H1 (cell line): ENCODE measurements around the gene SLC9A7. TPM values are rescaled to one million over a fixed set of nuclear protein-coding genes. Genes with fewer than 3 reads are reported as not detected.

Experiments used
- CTCF ChIA-PET: fragments of 300-600 bp; sonication (Branson Sonifier 250); formaldehyde crosslinking; loops from one replicate; lab custom pipeline; 2021; ENCODE audit not compliant: partially characterized antibody; lab: Charles Lee
- POLR2A ChIA-PET: fragments of 300-600 bp; sonication (Branson Sonifier 250); formaldehyde crosslinking; loops from one replicate; lab custom pipeline; 2021; ENCODE audit warnings: inconsistent platforms; ENCODE audit not compliant: partially characterized antibody; lab: Charles Lee
- DNase-seq, 2 experiments: peaks; one replicate each; pipeline versions ENCODE4 v3.0.0 to v3.0.0-alpha.2; 2010 to 2022; ENCODE audit warnings: low spot score in 2 of 2, low read depth in 1 of 2, mixed read lengths in 1 of 2
- FAIRE-seq: peaks from 2 replicates; lab custom pipeline; 2011; peaks lifted over from hg19 to GRCh38; lab: Jason Lieb, UNC
- H2AFZ ChIP-seq: 2 replicates; pipeline ENCODE4 v1.8.1; 2012; ENCODE audit warnings: low read length, inconsistent platforms
- H2AK5ac ChIP-seq: 2 replicates; pipeline ENCODE4 v1.6.1; 2013; ENCODE audit warnings: low read depth, low read length
- H2BK120ac ChIP-seq: replicated peaks from 2 replicates; pipeline ENCODE3; 2013; ENCODE audit warnings: low read depth, low read length, inconsistent platforms
- H2BK12ac ChIP-seq: 2 replicates; pipeline ENCODE4 v1.6.1; 2013; ENCODE audit warnings: low read depth, low read length
- H2BK15ac ChIP-seq: 2 replicates; pipeline ENCODE4 v1.6.1; 2013; ENCODE audit warnings: low read length
- H2BK20ac ChIP-seq: 2 replicates; pipeline ENCODE4 v1.6.1; 2013; ENCODE audit warnings: low read length
- H2BK5ac ChIP-seq: 2 replicates; pipeline ENCODE4 v1.6.1; 2013; ENCODE audit warnings: low read depth, low read length
- H3K14ac ChIP-seq: 2 replicates; pipeline ENCODE4 v1.6.1; 2013; ENCODE audit warnings: inconsistent platforms; ENCODE audit not compliant: insufficient read length
- H3K18ac ChIP-seq: 2 replicates; pipeline ENCODE4 v1.6.1; 2013; ENCODE audit warnings: low read length; ENCODE audit errors: extremely low read depth
- H3K23ac ChIP-seq: 2 replicates; pipeline ENCODE4 v1.6.1; 2013; ENCODE audit warnings: inconsistent platforms; ENCODE audit not compliant: insufficient read length
- H3K23me2 ChIP-seq: 2 replicates; pipeline ENCODE4 v1.6.1; 2013; ENCODE audit warnings: low read depth, low read length
- H3K27ac ChIP-seq: 2 replicates; pipeline ENCODE4 v1.6.1; 2011; ENCODE audit warnings: low read depth, low read length, inconsistent platforms
- H3K27me3 ChIP-seq, 4 experiments: replicated peaks in 1 of 4; 1 replicate in 1 of 4; 2 replicates in 3 of 4; pipeline versions ENCODE4 v1.6.1 to v1.8.1; 2011 to 2013; ENCODE audit warnings: low read length in 3 of 4, mild to moderate bottlenecking in 3 of 4, inconsistent platforms in 2 of 4, mixed read lengths in 2 of 4, moderate library complexity in 1 of 4; ENCODE audit not compliant: control insufficient read depth in 3 of 4, insufficient read depth in 3 of 4; ENCODE audit errors: extremely low read depth in 1 of 4
- H3K36me3 ChIP-seq, 4 experiments: 2 replicates each; pipeline versions ENCODE4 v1.6.1 to v1.8.1; 2011 to 2013; ENCODE audit warnings: mild to moderate bottlenecking in 4 of 4, low read length in 3 of 4, moderate library complexity in 2 of 4, control low read depth in 1 of 4, inconsistent platforms in 1 of 4; ENCODE audit not compliant: insufficient read depth in 4 of 4, control insufficient read depth in 2 of 4
- H3K4ac ChIP-seq: replicated peaks from 2 replicates; pipeline ENCODE3; 2013; ENCODE audit warnings: low read length, low read depth, mixed read lengths, inconsistent platforms; ENCODE audit not compliant: insufficient read length
- H3K4me1 ChIP-seq, 4 experiments: replicated peaks in 1 of 4; 1 replicate in 1 of 4; 2 replicates in 3 of 4; pipeline versions ENCODE4 v1.6.1 to v1.8.1; 2011 to 2013; ENCODE audit warnings: low read length in 3 of 4, inconsistent platforms in 2 of 4, mixed read lengths in 1 of 4; ENCODE audit not compliant: insufficient read depth in 4 of 4, control insufficient read depth in 3 of 4
- H3K4me2 ChIP-seq, 2 experiments: 2 replicates each; pipeline versions ENCODE4 v1.6.1 to v1.8.1; 2011 to 2013; ENCODE audit warnings: low read depth in 2 of 2, low read length in 2 of 2, control low read depth in 1 of 2, inconsistent platforms in 1 of 2, mild to moderate bottlenecking in 1 of 2; ENCODE audit not compliant: insufficient read depth in 1 of 2
- H3K4me3 ChIP-seq, 4 experiments: fragments of 200-600, 300-600 bp in 1 of 4; sonication (generic), shearing (Covaris generic), sonication (Bioruptor Twin) in 1 of 4; 2 replicates each; pipeline versions ENCODE4 v1.5.1 to v1.8.1; 2011 to 2016; ENCODE audit warnings: low read length in 4 of 4, low read depth in 3 of 4, control low read depth in 2 of 4, inconsistent platforms in 2 of 4, mild to moderate bottlenecking in 2 of 4, mixed read lengths in 1 of 4, moderate library complexity in 1 of 4; ENCODE audit not compliant: insufficient read depth in 2 of 4; ENCODE audit errors: extremely low read depth in 1 of 4
- H3K56ac ChIP-seq: replicated peaks from 2 replicates; pipeline ENCODE3; 2013; ENCODE audit warnings: low read depth, mild to moderate bottlenecking, mixed read lengths, low read length, inconsistent platforms; ENCODE audit not compliant: insufficient read length
- H3K79me1 ChIP-seq: 2 replicates; pipeline ENCODE4 v1.6.1; 2013; ENCODE audit warnings: low read depth, low read length, control low read depth
- H3K79me2 ChIP-seq, 2 experiments: 2 replicates each; pipeline versions ENCODE4 v1.6.1 to v1.8.1; 2012 to 2013; ENCODE audit warnings: low read length in 2 of 2, mild to moderate bottlenecking in 2 of 2, inconsistent platforms in 1 of 2; ENCODE audit not compliant: insufficient read depth in 2 of 2, control insufficient read depth in 1 of 2
- H3K9ac ChIP-seq, 4 experiments: replicated peaks in 1 of 4; 1 replicate in 1 of 4; 2 replicates in 3 of 4; pipeline versions ENCODE4 v1.6.1 to v1.8.1; 2011 to 2013; ENCODE audit warnings: low read depth in 3 of 4, low read length in 3 of 4, control low read depth in 2 of 4, mild to moderate bottlenecking in 2 of 4, moderate library complexity in 2 of 4, inconsistent platforms in 1 of 4; ENCODE audit errors: extremely low read depth in 1 of 4
- H3K9me3 ChIP-seq, 2 experiments: 2 replicates each; pipeline versions ENCODE4 v1.6.1 to v1.8.1; 2012 to 2013; ENCODE audit warnings: mild to moderate bottlenecking in 2 of 2, moderate library complexity in 2 of 2, control low read depth in 1 of 2, inconsistent platforms in 1 of 2, low read depth in 1 of 2, low read length in 1 of 2, mixed read lengths in 1 of 2; ENCODE audit not compliant: insufficient read depth in 2 of 2
- H4K20me1 ChIP-seq, 2 experiments: replicated peaks in 1 of 2; 2 replicates each; pipeline versions ENCODE3 to v1.8.1; 2011 to 2013; ENCODE audit warnings: inconsistent platforms in 2 of 2, low read length in 2 of 2, mild to moderate bottlenecking in 1 of 2; ENCODE audit not compliant: insufficient read depth in 2 of 2, control insufficient read depth in 1 of 2
- H4K5ac ChIP-seq: 2 replicates; pipeline ENCODE4 v1.6.1; 2013; ENCODE audit warnings: low read length, low read depth, mixed read lengths, inconsistent platforms; ENCODE audit not compliant: insufficient read length
- H4K8ac ChIP-seq: 2 replicates; pipeline ENCODE4 v1.8.0; 2013; ENCODE audit warnings: mild to moderate bottlenecking, moderate library complexity, low read length, inconsistent platforms; ENCODE audit not compliant: insufficient read depth; ENCODE audit errors: extremely low read depth
- H4K91ac ChIP-seq: replicated peaks from 2 replicates; pipeline ENCODE3; 2013; ENCODE audit warnings: low read length, mixed read lengths, inconsistent platforms; ENCODE audit not compliant: insufficient read length
- ATF3 ChIP-seq: IDR thresholded peaks from 2 replicates; pipeline ENCODE4 v1.6.1; 2011; ENCODE audit warnings: low read depth, mild to moderate bottlenecking, low read length; ENCODE audit not compliant: insufficient read depth
- BACH1 ChIP-seq: IDR thresholded peaks from 2 replicates; pipeline ENCODE4 v1.6.1; 2012; ENCODE audit warnings: low read length, improper control_type of control experiment
- CBX8 ChIP-seq: fragments of 300-800, 300-1000 bp; sonication (generic); IDR thresholded peaks from 2 replicates; pipeline ENCODE4 v1.7.1; 2016; ENCODE audit warnings: low read depth, low read length, borderline replicate concordance
- E2F6 ChIP-seq: IDR thresholded peaks from 2 replicates; pipeline ENCODE4 v1.6.1; 2012; ENCODE audit warnings: inconsistent platforms
- EP300 ChIP-seq, 2 experiments: IDR thresholded peaks; 1 replicate in 1 of 2; 2 replicates in 1 of 2; pipeline ENCODE4 v1.6.1; 2011 to 2012; ENCODE audit warnings: low read depth in 2 of 2, low read length in 2 of 2, mild to moderate bottlenecking in 2 of 2, borderline replicate concordance in 1 of 2, inconsistent platforms in 1 of 2, moderate library complexity in 1 of 2
- EZH2 ChIP-seq: fragments of 200-600 bp; sonication (generic); IDR thresholded peaks from 2 replicates; pipeline ENCODE4 v1.7.1; 2012; ENCODE audit warnings: low read depth, mild to moderate bottlenecking, moderate library complexity, low read length, inconsistent platforms; ENCODE audit not compliant: severe bottlenecking
- JUN ChIP-seq: IDR thresholded peaks from 2 replicates; pipeline ENCODE4 v1.6.1; 2011; ENCODE audit warnings: low read depth, mild to moderate bottlenecking, improper control_type of control experiment, low read length
- NRF1 ChIP-seq: IDR thresholded peaks from 2 replicates; pipeline ENCODE4 v1.6.1; 2011; ENCODE audit warnings: mild to moderate bottlenecking, low read depth, low read length, improper control_type of control experiment
- RXRA ChIP-seq: IDR thresholded peaks from 2 replicates; pipeline ENCODE4 v1.6.1; 2011; ENCODE audit warnings: low read depth, mild to moderate bottlenecking, low read length, moderate library complexity; ENCODE audit not compliant: insufficient read depth
- SAP30 ChIP-seq: fragments of 300-600 bp; sonication (generic); IDR thresholded peaks from 2 replicates; pipeline ENCODE4 v1.7.1; 2012; ENCODE audit warnings: low read length, moderate library complexity, mild to moderate bottlenecking, inconsistent platforms; ENCODE audit not compliant: insufficient read depth, insufficient replicate concordance
- SP2 ChIP-seq: IDR thresholded peaks from 2 replicates; pipeline ENCODE4 v1.6.1; 2012; ENCODE audit warnings: mild to moderate bottlenecking, low read length, inconsistent platforms
- SP4 ChIP-seq: IDR thresholded peaks from 2 replicates; pipeline ENCODE4 v1.6.1; 2012; ENCODE audit warnings: low read length, inconsistent platforms
- TAF7 ChIP-seq: optimal IDR thresholded peaks from 2 replicates; pipeline ENCODE3; 2011; ENCODE audit warnings: low read depth, mild to moderate bottlenecking, inconsistent platforms, low read length, moderate library complexity, borderline replicate concordance
- YY1 ChIP-seq: IDR thresholded peaks from 2 replicates; pipeline ENCODE4 v1.6.1; 2011; ENCODE audit warnings: low read depth, mild to moderate bottlenecking, low read length
- polyA plus RNA-seq, 7 experiments: library from polyadenylated mRNA; depleted of rRNA in 3 of 7; stranded (reverse) in 5 of 7; unstranded in 2 of 7; fragments of >200 nt in 5 of 7; fragments of 200-250 nt in 2 of 7; gene quantifications; 1 replicate in 5 of 7; 2 replicates in 1 of 7; 4 replicates in 1 of 7; pipeline versions ENCODE4 v1.2.1 to v1.2.3, GENCODE V29; 2011 to 2013; ENCODE audit warnings: missing spikeins in 2 of 7, mixed read lengths in 2 of 7
- total RNA-seq: library from RNA; stranded (reverse); fragmentation: NEBNext Ultra II Directional; extraction: Animal tissue kit (Norgen Biotek cat#: 25700); gene quantifications from 2 replicates; pipeline ENCODE4 v1.2.1, GENCODE V29; 2021

The SLC9A7 gene
- total and polyA plus RNA-seq, 2 of the 8 experiments (the other 6 are each of a cell fraction or from before 2014, with no cell fraction given) = 6.7 to 17.2 TPM

- FAIRE-seq = no peak
- Histone ChIP-seq H3K4me2 (no peak overlapping the region), H3K9ac (no peak overlapping the region), H4K8ac (no peak overlapping the region), H3K79me1 (no peaks in the 10 kb centered on the region), H3K4ac (no peak overlapping the region), H3K23ac (no peak overlapping the region), H3K18ac (no peak overlapping the region), H2AFZ (no peak overlapping the region), H2BK120ac (no peak overlapping the region), H2BK5ac (no peak overlapping the region), H3K79me2 (no peaks in the 10 kb centered on the region), H3K27me3 (no peaks in the 10 kb centered on the region), H3K9me3 (no peaks in the 10 kb centered on the region), H3K27ac (no peak overlapping the region), H2BK20ac (no peak overlapping the region), H3K4me1 (no peaks in the 10 kb centered on the region; a peak in 1 of 7 replicates), H2AK5ac (no peak overlapping the region), H4K20me1 (no peaks in the 10 kb centered on the region), H4K5ac (no peak overlapping the region), H3K56ac (no peak overlapping the region), H3K23me2 (no peaks in the 10 kb centered on the region), H4K91ac (no peak overlapping the region), H2BK15ac (no peak overlapping the region), H2BK12ac (no peak overlapping the region), H3K36me3 (peaks cover 0 to 19% (median 5%) of the 10 kb centered on the region in 4 experiments; a peak in 4 of 8 replicates), H3K14ac (no peak overlapping the region), H3K4me3 (no peak overlapping the region)
- DNase-seq = no peak
- ChIA-PET POLR2A (no interaction called here), CTCF (no interaction called here)
- TF ChIP-seq ATF3 (no peak), EP300 (IDR thresholded peaks at IDR 0.05; ENCODE audit: borderline replicate concordance in 1 of 2, low read depth in 2 of 2, low read length in 2 of 2) (no peak), JUN (no peak), E2F6 (no peak), CBX8 (no peak), BACH1 (no peak), YY1 (no peak), SAP30 (no peak), SP2 (no peak), SP4 (no peak), EZH2 (no peak), RXRA (no peak), NRF1 (no peak), TAF7 (no peak)
Measured at GRCh38 chrX:46617906-46618305, 141.0 kb downstream of the SLC9A7 start.
